CD14-positive monocyte (primary cell): ENCODE results near the gene UGGT1. TPM values are rescaled to one million over a fixed set of nuclear protein-coding genes. Genes with fewer than 3 reads are reported as not detected.
A peak's percentile ranks its signal among the peaks of the same experiment; 100 is the strongest.

Experiments
- DNase-seq, 3 donors: peaks; one replicate each; pipeline ENCODE4 v3.0.0-alpha.2; 2011 to 2022
- H2AFZ ChIP-seq: 2 replicates; pipeline ENCODE4 v1.6.0; 2012; ENCODE audit warnings: mild to moderate bottlenecking, low read depth, low read length, inconsistent platforms; ENCODE audit not compliant: insufficient read depth, poor library complexity, severe bottlenecking
- H3K27ac ChIP-seq, 2 donors: 1 replicate in 1 of 2; 2 replicates in 1 of 2; pipeline ENCODE4 v1.5.1; 2012 to 2013; ENCODE audit warnings: low read length in 2 of 2, control low read depth in 1 of 2, inconsistent platforms in 1 of 2, low read depth in 1 of 2, mild to moderate bottlenecking in 1 of 2
- H3K27me3 ChIP-seq, 2 donors: one replicate each; pipeline versions ENCODE4 v1.6.0 to v1.6.1; 2011 to 2013; ENCODE audit warnings: low read length in 2 of 2; ENCODE audit not compliant: control insufficient read depth in 2 of 2, insufficient read depth in 2 of 2
- H3K36me3 ChIP-seq, 2 donors: replicated peaks in 1 of 2; 1 replicate in 1 of 2; 2 replicates in 1 of 2; pipeline versions ENCODE4 v1.5.1 to v1.6.1; 2012 to 2013; ENCODE audit warnings: low read length in 2 of 2, control low read depth in 1 of 2, inconsistent platforms in 1 of 2, mild to moderate bottlenecking in 1 of 2; ENCODE audit not compliant: insufficient read depth in 2 of 2, control insufficient read depth in 1 of 2
- H3K4me1 ChIP-seq, 2 donors: 1 replicate in 1 of 2; 2 replicates in 1 of 2; pipeline versions ENCODE4 v1.5.1 to v1.6.1; 2012 to 2013; ENCODE audit warnings: low read length in 2 of 2, control low read depth in 1 of 2, inconsistent platforms in 1 of 2, mild to moderate bottlenecking in 1 of 2, moderate library complexity in 1 of 2; ENCODE audit not compliant: insufficient read depth in 2 of 2, control insufficient read depth in 1 of 2
- H3K4me2 ChIP-seq: replicated peaks from 2 replicates; pipeline ENCODE3; 2012; ENCODE audit warnings: low read length, moderate library complexity, mild to moderate bottlenecking; ENCODE audit not compliant: poor library complexity, severe bottlenecking; ENCODE audit errors: extremely low read depth
- H3K4me3 ChIP-seq, 3 experiments: fragments of 200-600 bp in 1 of 3; sonication (generic) in 1 of 3; replicated peaks in 1 of 3; 1 replicate in 2 of 3; 2 replicates in 1 of 3; pipeline ENCODE4 v1.5.1; 2011 to 2013; ENCODE audit warnings: low read length in 3 of 3, mild to moderate bottlenecking in 3 of 3, control low read depth in 2 of 3, low read depth in 2 of 3, inconsistent platforms in 1 of 3, moderate library complexity in 1 of 3
- H3K79me2 ChIP-seq: 2 replicates; pipeline ENCODE4 v1.6.0; 2012; ENCODE audit warnings: mild to moderate bottlenecking, control low read depth, inconsistent platforms, low read length, moderate library complexity; ENCODE audit not compliant: insufficient read depth
- H3K9ac ChIP-seq: 2 replicates; pipeline ENCODE4 v1.6.0; 2017; ENCODE audit warnings: low read length, mild to moderate bottlenecking; ENCODE audit not compliant: insufficient read depth, poor library complexity, severe bottlenecking
- H3K9me3 ChIP-seq, 2 donors: replicated peaks in 1 of 2; 1 replicate in 1 of 2; 2 replicates in 1 of 2; pipeline versions ENCODE4 v1.5.1 to v1.6.1; 2012 to 2013; ENCODE audit warnings: low read length in 2 of 2, control low read depth in 1 of 2; ENCODE audit not compliant: control insufficient read depth in 1 of 2, insufficient read depth in 1 of 2
- H4K20me1 ChIP-seq: 2 replicates; pipeline ENCODE4 v1.6.0; 2012; ENCODE audit warnings: mild to moderate bottlenecking, low read length, control low read depth, moderate library complexity; ENCODE audit not compliant: insufficient read depth
- H3K27ac Mint-ChIP-seq, 7 donors: one replicate each; pipeline ENCODE4 v1.8.0; 2020; ENCODE audit warnings: mild to moderate bottlenecking in 7 of 7, mixed read lengths in 7 of 7, moderate library complexity in 6 of 7, inconsistent platforms in 2 of 7
- H3K27me3 Mint-ChIP-seq, 3 donors: one replicate each; pipeline ENCODE4 v1.8.0; 2021 to 2022; ENCODE audit warnings: low read depth in 3 of 3, mild to moderate bottlenecking in 3 of 3, mixed read lengths in 3 of 3, moderate library complexity in 3 of 3, inconsistent platforms in 1 of 3
- H3K36me3 Mint-ChIP-seq, 2 donors: one replicate each; pipeline ENCODE4 v1.8.0; 2020; ENCODE audit warnings: mixed read lengths in 2 of 2, inconsistent platforms in 1 of 2, mild to moderate bottlenecking in 1 of 2
- H3K4me1 Mint-ChIP-seq: one replicate; pipeline ENCODE4 v1.8.0; 2020; ENCODE audit warnings: mild to moderate bottlenecking, mixed read lengths
- H3K4me3 Mint-ChIP-seq, 2 donors: one replicate each; pipeline ENCODE4 v1.8.0; 2020; ENCODE audit warnings: mild to moderate bottlenecking in 2 of 2, mixed read lengths in 2 of 2, moderate library complexity in 1 of 2
- H3K9me3 Mint-ChIP-seq, 7 donors: one replicate each; pipeline ENCODE4 v1.8.0; 2020 to 2022; ENCODE audit warnings: mixed read lengths in 7 of 7, mild to moderate bottlenecking in 6 of 7, moderate library complexity in 6 of 7, inconsistent platforms in 2 of 7
- CTCF ChIP-seq: fragments of 200-600 bp; IDR thresholded peaks from one replicate; pipeline ENCODE4 v1.8.0; 2022; ENCODE audit warnings: antibody characterized with exemption, mild to moderate bottlenecking
- WGBS: methylation state at CpG from one replicate; pipeline ENCODE4 v1.1.5; 2013; ENCODE audit warnings: missing lambda C conversion rate; ENCODE audit not compliant: insufficient coverage; 5-methylcytosine and 5-hydroxymethylcytosine counted together
- intact Hi-C, 2 donors: fragments of 100-400 bp; cut with micrococcal nuclease; formaldehyde crosslinking; loops; one replicate each; pipeline versions ENCODE4 v1.15.0 to v1.15.1; 2023
- polyA plus RNA-seq, 3 donors: library from polyadenylated mRNA; depleted of rRNA in 1 of 3; unstranded in 2 of 3; stranded (reverse) in 1 of 3; fragments of 300-500 nt in 2 of 3; fragments of >200 nt in 1 of 3; fragmentation: Illumina TruSeq in 2 of 3; gene quantifications; 1 replicate in 2 of 3; 2 replicates in 1 of 3; pipeline ENCODE4 v1.2.3, GENCODE V29; 2012 to 2021

Gene UGGT1
- polyA plus RNA-seq, 3 donors, result 8.7 to 15.8 (median 13.8) TPM

DNA sequence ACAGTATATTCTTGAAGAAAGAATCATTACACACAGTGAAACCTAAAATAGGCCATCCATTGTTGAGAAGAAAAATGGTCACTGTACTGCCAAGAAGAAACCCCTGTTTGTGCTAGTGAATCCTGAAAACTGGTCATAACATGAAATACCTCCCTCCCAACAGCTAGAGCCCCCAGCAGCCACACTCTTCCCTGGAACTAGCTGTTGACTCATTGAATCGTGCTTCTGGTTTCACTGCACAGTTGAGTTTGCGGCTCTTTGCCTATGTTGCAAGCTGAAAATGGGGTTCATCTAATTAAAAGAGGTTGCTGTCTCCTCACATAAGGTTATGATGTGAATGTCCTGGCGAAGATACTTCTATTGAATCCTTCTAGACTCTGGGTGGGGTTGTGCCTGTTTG, 86.3 kb downstream of the UGGT1 start:
- Histone ChIP-seq H3K27me3 (no peaks in the 10 kb centered on the region), H3K4me2 (no peak overlapping the region), H3K4me1 (no peaks in the 10 kb centered on the region), H3K27ac (peak overlapping the region in 1 of 2 donors; percentile 8), H3K36me3 (peaks cover 91 to 100% of the 10 kb centered on the region in 2 donors), H3K9me3 (no peaks in the 10 kb centered on the region), H3K9ac (no peak overlapping the region), H4K20me1 (no peaks in the 10 kb centered on the region), H3K4me3 (no peak overlapping the region), H3K79me2 (no peaks in the 10 kb centered on the region), H2AFZ (no peak overlapping the region)
- intact Hi-C loops, result loop anchor here in 1 of 2 donors (10.0 kb wide), 2 partner anchors 137 to 347 kb away; partner anchors contain the start of gene HS6ST1
- no peak for TF ChIP-seq CTCF
- Mint-ChIP-seq H3K9me3 (no peaks in the 10 kb centered on the region), H3K4me1 (no peaks in the 10 kb centered on the region), H3K36me3 (peaks cover 92 to 96% of the 10 kb centered on the region in 2 donors), H3K27ac (peak overlapping the region in 1 of 7 donors; percentile 15), H3K4me3 (no peak overlapping the region), H3K27me3 (no peaks in the 10 kb centered on the region)
- DNase-seq, result no peak
- WGBS, result 100% methylated on average over 1 of the region's 3 CpGs

DNA sequence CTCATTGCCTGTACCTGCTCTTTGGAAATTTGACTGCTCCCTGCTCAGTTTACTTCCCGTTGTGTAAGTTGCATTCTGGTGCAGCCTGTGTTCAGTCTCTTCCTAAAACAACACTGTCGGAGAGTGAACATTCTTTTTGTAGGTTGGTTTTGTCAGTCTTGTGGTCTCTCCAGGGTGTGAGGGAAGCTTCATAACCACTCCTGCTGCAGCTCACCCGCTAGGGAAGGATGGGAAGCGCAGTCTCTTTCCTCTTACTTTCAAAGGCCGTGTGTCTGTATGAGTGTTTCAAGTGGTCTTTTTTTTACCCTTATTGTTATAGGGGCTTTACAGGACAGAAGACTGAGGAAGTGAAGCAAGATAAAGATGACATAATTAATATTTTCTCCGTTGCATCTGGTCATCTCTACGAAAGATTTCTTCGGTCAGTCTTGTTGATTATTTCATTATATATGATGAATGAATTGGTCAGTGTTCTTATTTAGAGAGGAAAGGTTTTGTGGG, 87.2 kb downstream of the UGGT1 start:
- WGBS, result 86% methylated on average over 1 of the region's 8 CpGs
- no peak overlapping the region for H2AFZ ChIP-seq
- H3K27ac ChIP-seq, result peak overlapping the region in 1 of 2 donors; percentile 24
- H3K27ac Mint-ChIP-seq, result peak overlapping the region in 3 of 7 donors; percentile 1 to 61 (median 16)
- no peak overlapping the region for H3K4me3 ChIP-seq
- intact Hi-C loops, result loop anchor here (2.0 to 10.0 kb wide), 4 partner anchors 55 to 347 kb away; partner anchors contain the start of gene HS6ST1 (in 1 of the 2)
- H3K9me3 Mint-ChIP-seq, result no peaks in the 10 kb centered on the region
- TF ChIP-seq CTCF, result no peak
- H3K9me3 ChIP-seq, result no peaks in the 10 kb centered on the region
- no peaks in the 10 kb centered on the region for H3K79me2 ChIP-seq
- H3K36me3 ChIP-seq, result peaks cover 89 to 100% of the 10 kb centered on the region in 2 donors
- no peaks in the 10 kb centered on the region for H3K27me3 ChIP-seq
- H3K9ac ChIP-seq, result no peak overlapping the region
- no peak overlapping the region for H3K4me3 Mint-ChIP-seq
- no peaks in the 10 kb centered on the region for H3K27me3 Mint-ChIP-seq
- no peak overlapping the region for H3K4me2 ChIP-seq
- H3K4me1 ChIP-seq, result no peaks in the 10 kb centered on the region
- no peak for DNase-seq
- H3K4me1 Mint-ChIP-seq, result no peaks in the 10 kb centered on the region
- H4K20me1 ChIP-seq, result no peaks in the 10 kb centered on the region
- H3K36me3 Mint-ChIP-seq, result peaks cover 90 to 95% of the 10 kb centered on the region in 2 donors
